ENCODE measurements around the gene GART. TPM values are rescaled to one million over a fixed set of nuclear protein-coding genes. Genes with fewer than 3 reads are reported as not detected.

Gene GART
- total RNA-seq, 1 donor from 2014 or later: 66.8 TPM

- TF ChIP-seq CTCF (IDR thresholded peaks at IDR 0.05): no peak
- peaks cover 23% of the 10 kb centered on the region for H3K4me1 Mint-ChIP-seq (ENCODE audit: unreplicated experiment)
- no peak overlapping the region for H3K4me3 Mint-ChIP-seq (ENCODE audit: unreplicated experiment)
- peaks cover 19% of the 10 kb centered on the region for H3K36me3 Mint-ChIP-seq (ENCODE audit: unreplicated experiment)
- no peaks in the 10 kb centered on the region for H3K27me3 Mint-ChIP-seq (ENCODE audit: unreplicated experiment)
- H3K9me3 Mint-ChIP-seq (ENCODE audit: unreplicated experiment): no peaks in the 10 kb centered on the region
- DNase-seq (ENCODE audit: extremely low spot score, unreplicated experiment): no peak
- no peak overlapping the region for H3K27ac Mint-ChIP-seq (ENCODE audit: unreplicated experiment)
These were observed 2.3 kb downstream of the GART start for GRCh38 chr21:33539616-33540015.

GRCh38 chr21:33537212-33537611, 4.7 kb downstream of the GART start:
- no peaks in the 10 kb centered on the region for H3K27me3 Mint-ChIP-seq (ENCODE audit: unreplicated experiment)
- H3K9me3 Mint-ChIP-seq (ENCODE audit: unreplicated experiment): no peaks in the 10 kb centered on the region
- no peak for TF ChIP-seq CTCF (IDR thresholded peaks at IDR 0.05)
- H3K4me1 Mint-ChIP-seq (ENCODE audit: unreplicated experiment): peaks cover 17% of the 10 kb centered on the region
- H3K27ac Mint-ChIP-seq (ENCODE audit: unreplicated experiment): no peak overlapping the region
- H3K36me3 Mint-ChIP-seq (ENCODE audit: unreplicated experiment): peaks cover 32% of the 10 kb centered on the region
- DNase-seq (ENCODE audit: extremely low spot score, unreplicated experiment): no peak
- H3K4me3 Mint-ChIP-seq (ENCODE audit: unreplicated experiment): no peak overlapping the region

- Mint-ChIP-seq H3K27ac (ENCODE audit: unreplicated experiment) (no peak overlapping the region), H3K9me3 (ENCODE audit: unreplicated experiment) (no peaks in the 10 kb centered on the region), H3K4me3 (ENCODE audit: unreplicated experiment) (no peak overlapping the region), H3K36me3 (ENCODE audit: unreplicated experiment) (peaks cover 55% of the 10 kb centered on the region), H3K4me1 (ENCODE audit: unreplicated experiment) (no peaks in the 10 kb centered on the region), H3K27me3 (ENCODE audit: unreplicated experiment) (no peaks in the 10 kb centered on the region)
- no peak for DNase-seq (ENCODE audit: extremely low spot score, unreplicated experiment)
- TF ChIP-seq CTCF (IDR thresholded peaks at IDR 0.05): no peak
These were observed 10.9 kb downstream of the GART start for GRCh38 chr21:33531007-33531406.

GRCh38 chr21:33522953-33523349, 19.0 kb downstream of the GART start:
- peaks cover 35% of the 10 kb centered on the region for H3K36me3 Mint-ChIP-seq (ENCODE audit: unreplicated experiment)
- no peaks in the 10 kb centered on the region for H3K4me1 Mint-ChIP-seq (ENCODE audit: unreplicated experiment)
- H3K27me3 Mint-ChIP-seq (ENCODE audit: unreplicated experiment): no peaks in the 10 kb centered on the region
- DNase-seq (ENCODE audit: extremely low spot score, unreplicated experiment): no peak
- H3K9me3 Mint-ChIP-seq (ENCODE audit: unreplicated experiment): no peaks in the 10 kb centered on the region
- no peak for TF ChIP-seq CTCF (IDR thresholded peaks at IDR 0.05)
- no peak overlapping the region for H3K27ac Mint-ChIP-seq (ENCODE audit: unreplicated experiment)
- H3K4me3 Mint-ChIP-seq (ENCODE audit: unreplicated experiment): no peak overlapping the region

- peaks cover 36% of the 10 kb centered on the region for H3K36me3 Mint-ChIP-seq (ENCODE audit: unreplicated experiment)
- H3K27me3 Mint-ChIP-seq (ENCODE audit: unreplicated experiment): no peaks in the 10 kb centered on the region
- TF ChIP-seq CTCF (IDR thresholded peaks at IDR 0.05): no peak
- no peak overlapping the region for H3K27ac Mint-ChIP-seq (ENCODE audit: unreplicated experiment)
- H3K4me1 Mint-ChIP-seq (ENCODE audit: unreplicated experiment): no peaks in the 10 kb centered on the region
- no peaks in the 10 kb centered on the region for H3K9me3 Mint-ChIP-seq (ENCODE audit: unreplicated experiment)
- no peak overlapping the region for H3K4me3 Mint-ChIP-seq (ENCODE audit: unreplicated experiment)
- DNase-seq (ENCODE audit: extremely low spot score, unreplicated experiment): no peak
These were observed 19.5 kb downstream of the GART start for GRCh38 chr21:33522297-33522952.

All from osteocyte (in vitro differentiated cells).